Measurements from ENCODE around the gene PPAT.

PPAT gene

DNA sequence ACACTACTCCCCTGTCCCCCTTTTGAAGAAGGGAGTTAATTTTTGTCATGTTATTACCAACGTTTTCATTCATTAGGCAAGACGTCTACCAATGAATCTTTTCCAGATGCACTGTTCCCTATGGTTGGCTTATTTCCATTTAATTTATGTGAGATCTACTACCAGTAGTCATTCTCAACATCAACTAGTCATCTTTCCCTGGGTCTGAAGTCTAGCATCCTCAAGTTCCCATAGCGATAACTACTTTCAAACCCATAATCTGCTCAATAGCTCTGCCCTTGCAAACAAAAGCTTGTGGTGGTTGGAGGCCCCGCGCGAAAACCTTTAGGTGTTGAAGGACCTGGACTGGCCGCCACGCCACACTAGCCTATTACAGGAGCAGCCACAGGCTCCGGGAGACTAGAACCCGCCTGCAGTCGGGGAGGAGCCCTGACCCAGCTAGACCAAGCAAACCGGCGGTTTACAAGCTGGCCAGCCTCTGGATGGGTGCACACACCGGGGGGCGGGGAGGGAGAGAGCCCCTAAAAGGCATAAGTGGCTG lies 746 bp downstream of the PPAT start:
- peak; percentile 24 for DNase-seq (ENCODE audit: low read depth)

- no peak for DNase-seq (ENCODE audit: low read depth)
These were observed 2.1 kb downstream of the PPAT start for GRCh38 chr4:56433280-56433679.

GRCh38 chr4:56430203-56430602 lies 5.2 kb downstream of the PPAT start:
- DNase-seq (ENCODE audit: low read depth), result no peak

DNA sequence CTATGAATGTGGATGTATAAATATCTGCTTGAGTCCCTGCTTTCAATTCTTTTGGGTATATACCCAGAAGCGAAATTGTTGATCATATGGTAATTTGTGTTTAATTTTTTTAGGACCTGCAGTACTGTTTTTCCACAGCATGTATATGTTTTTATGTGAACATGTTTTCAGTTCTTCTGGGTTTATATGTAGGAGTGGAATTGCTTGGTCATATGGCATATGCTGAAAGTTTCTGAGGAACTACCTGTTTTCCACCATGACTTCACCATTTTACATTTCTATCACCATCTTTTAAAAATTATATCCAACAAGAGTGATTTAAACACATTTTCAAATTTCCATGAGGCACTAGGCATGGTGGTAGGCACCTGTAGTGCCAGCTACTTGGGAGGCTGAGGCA lies 8.2 kb downstream of the PPAT start:
- DNase-seq (ENCODE audit: low read depth), result no peak

GRCh38 chr4:56426273-56426672 lies 9.1 kb downstream of the PPAT start:
- no peak for DNase-seq (ENCODE audit: low read depth)

GRCh38 chr4:56425518-56425917 lies 9.9 kb downstream of the PPAT start:
- DNase-seq (ENCODE audit: low read depth), result no peak

- no peak for DNase-seq (ENCODE audit: low read depth)
These were observed 10.5 kb downstream of the PPAT start for GRCh38 chr4:56424697-56425514.

DNA sequence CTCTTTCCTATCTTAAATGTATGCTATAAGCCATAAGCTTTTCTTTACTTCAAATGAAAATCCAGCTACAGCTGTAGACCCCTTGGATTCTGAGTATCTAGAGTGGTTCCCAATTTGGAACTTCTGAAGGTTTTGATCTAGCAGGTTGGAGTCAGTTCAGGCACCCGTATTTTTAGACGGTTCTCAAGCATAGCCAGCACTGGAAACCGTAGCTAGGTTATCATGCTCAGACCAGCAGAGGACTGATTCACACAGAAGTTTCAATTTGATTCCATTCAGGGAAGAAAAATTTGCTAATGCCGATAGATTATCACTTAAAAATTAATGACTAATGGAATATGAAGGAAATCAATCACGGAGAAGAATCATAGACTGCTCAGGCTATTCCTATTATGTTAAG lies 11.2 kb downstream of the PPAT start:
- no peak for DNase-seq (ENCODE audit: low read depth)

DNA sequence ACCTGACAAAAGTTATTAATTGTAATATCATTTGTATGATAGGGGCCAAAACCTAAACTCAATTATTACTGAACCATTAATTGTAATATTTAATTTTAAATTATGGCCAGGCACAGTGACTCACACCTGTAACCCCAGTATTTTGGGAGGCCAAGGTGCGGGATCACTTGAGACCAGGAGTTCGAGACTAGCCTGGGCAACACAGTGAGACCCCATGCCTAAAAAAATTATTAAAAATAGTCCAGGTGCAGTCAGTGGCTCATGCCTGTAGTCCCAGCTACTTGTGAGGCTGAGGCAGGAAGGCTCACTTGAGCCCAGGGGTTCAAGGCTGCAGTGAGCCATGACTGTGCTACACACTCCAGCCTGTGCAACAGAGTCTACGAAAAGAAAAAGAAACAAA lies 18.0 kb downstream of the PPAT start:
- DNase-seq (ENCODE audit: low read depth), result no peak

DNA sequence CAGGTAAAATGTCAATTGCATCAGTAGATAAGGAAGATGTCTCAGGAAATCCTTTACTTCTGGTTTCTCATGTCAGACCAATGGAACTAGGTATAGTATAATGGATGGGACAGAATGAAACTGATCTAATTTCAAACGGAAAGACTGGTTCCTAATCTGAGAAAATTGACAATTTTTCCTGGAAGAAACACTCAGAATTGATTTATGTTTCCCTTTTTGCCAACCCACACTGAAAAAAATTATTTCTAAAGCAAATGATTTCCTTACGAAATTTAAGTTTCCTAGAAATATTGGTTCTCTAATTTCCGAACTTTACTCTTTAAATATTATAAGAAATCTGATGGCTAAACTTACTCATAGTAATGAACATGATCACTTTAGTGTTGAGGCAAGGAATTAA lies 19.1 kb downstream of the PPAT start:
- no peak for DNase-seq (ENCODE audit: low read depth)

- no peak for DNase-seq (ENCODE audit: low read depth)
These were observed 21.2 kb downstream of the PPAT start for GRCh38 chr4:56414135-56414670.

GRCh38 chr4:56410247-56411062 lies 25.0 kb downstream of the PPAT start:
- no peak for DNase-seq (ENCODE audit: low read depth)

GRCh38 chr4:56409511-56410090 lies 25.8 kb downstream of the PPAT start:
- no peak for DNase-seq (ENCODE audit: low read depth)

DNA sequence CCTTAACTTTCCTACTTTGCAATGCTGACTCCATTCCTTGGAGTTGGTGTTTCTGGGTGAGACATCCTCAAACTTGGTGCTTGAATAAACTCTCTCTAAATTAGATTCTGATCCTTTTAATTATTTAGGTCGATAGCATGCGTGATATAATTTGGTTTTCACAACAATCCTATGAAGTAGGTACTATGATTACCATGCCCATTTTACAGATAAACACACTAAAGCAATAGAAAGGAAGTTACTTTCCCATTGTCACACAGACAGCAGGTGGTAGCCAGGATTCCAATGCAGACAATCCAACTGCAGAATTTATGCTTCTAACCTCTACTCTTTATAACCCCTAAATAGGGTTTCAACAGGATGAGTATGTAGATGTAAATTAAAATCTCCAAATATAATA lies 26.4 kb downstream of the PPAT start:
- DNase-seq (ENCODE audit: low read depth), result no peak

DNA sequence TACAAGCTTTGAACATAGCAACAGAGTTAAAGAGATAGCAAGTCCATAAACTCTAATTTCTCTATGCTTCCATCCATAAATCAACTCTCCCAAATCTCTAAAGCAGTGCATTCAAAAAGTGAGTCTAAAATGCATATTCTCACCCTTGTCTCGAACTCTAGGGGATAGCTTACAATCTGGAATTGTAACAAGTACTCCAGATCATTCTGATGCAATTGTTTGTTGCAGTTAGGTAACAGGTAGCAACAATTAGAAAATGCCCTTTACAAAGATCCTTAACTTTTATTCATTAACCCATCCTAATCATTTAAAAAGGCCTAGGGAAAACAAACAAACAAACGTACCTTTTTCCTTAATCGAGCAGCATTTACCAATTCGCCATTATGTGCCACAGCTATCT lies 29.3 kb downstream of the PPAT start:
- DNase-seq (ENCODE audit: low read depth), result no peak

- no peak for DNase-seq (ENCODE audit: low read depth)
These were observed 30.4 kb downstream of the PPAT start for GRCh38 chr4:56405016-56405415.

GRCh38 chr4:56400560-56400959 lies 34.9 kb downstream of the PPAT start:
- no peak for DNase-seq (ENCODE audit: low read depth)

DNA sequence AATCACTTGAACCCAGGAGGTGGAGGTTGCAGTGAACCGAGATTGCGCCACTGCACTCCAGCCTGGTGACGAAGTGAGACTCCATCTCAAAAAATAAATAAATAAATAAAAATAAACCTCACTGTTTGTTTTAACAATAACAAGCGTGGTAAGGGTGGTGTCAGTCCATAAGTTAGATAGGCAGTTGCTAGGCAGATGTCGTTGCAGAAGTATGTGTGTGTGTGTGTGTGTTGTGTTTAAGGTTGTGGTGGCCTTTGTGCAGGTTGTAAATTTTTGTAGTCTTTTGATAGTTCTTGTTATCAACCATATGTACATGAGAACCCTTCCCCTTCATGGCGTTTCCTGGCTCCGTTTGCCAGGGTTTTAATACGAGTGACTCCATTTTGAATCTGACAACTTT lies 44.1 kb downstream of the PPAT start:
- DNase-seq (ENCODE audit: low read depth), result no peak

DNA sequence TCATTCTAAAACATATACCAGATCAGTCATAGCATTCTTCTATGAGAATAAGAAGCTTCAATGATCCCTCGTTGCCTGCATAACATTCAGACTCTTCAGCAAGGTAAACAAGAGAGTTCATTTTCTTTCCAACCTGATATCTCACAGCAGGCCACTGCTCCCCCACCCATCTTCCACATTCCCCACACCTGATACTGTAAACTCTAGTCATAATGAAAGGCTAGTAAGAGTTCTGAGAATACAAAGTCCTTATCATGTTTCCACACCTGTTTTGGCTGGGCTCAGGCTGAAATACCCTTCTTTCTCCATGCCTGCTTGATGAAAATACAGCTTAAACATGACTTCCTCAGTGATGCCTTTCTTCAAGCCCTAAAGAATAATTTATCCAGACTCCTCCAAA lies 45.9 kb downstream of the PPAT start:
- DNase-seq (ENCODE audit: low read depth), result no peak

GRCh38 chr4:56388306-56388705 lies 47.1 kb downstream of the PPAT start:
- no peak for DNase-seq (ENCODE audit: low read depth)

- peak; percentile 90 for DNase-seq (ENCODE audit: low read depth)
These were observed 48.1 kb downstream of the PPAT start, which contains the start of gene AASDH for GRCh38 chr4:56387023-56388001. Gene AASDH (minus strand): TSS chr4:56387491. CDS start chr4:56384299, 3,192 bp downstream.
